ENCODE measurements around the gene ZBED5.

The ZBED5 gene

DNA sequence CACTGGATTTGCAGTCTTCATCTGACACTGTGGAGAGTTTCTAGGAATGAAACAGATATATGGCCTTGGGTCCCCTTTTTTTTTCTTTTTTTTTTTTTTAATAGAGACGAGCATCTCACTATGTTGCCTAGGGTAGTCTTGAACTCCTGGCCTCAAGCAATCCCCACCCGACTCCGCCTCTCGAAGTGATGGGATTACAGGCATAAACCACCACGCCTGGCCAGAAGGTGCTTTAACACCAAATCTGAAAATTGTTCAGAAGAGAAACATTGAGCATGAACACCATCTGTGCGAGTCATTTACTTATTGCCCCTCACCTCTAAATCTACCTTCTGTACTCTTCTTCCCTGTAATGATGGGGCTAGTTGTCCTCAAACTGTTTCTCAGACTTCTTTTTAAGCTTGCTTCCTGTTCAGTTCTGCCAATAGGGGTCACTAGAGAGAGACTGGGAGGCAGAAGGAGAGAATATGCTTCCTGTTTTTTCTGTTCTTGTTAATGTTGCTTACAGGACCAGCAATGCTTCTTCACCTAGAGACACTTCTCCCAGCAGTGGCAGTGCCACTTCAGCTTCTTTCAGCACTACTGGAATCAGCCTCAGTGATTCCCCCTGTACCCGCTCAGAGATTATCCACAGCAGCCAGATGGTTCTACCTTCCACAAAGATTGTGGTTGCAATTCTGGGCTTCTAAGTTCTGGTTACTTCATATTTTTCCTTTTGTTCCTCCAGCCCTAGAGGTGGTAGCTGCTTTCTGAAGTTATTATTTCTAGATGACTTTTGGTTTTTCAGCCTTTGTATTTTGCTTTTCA, 20.8 kb upstream of the ZBED5 start:
- no peak for DNase-seq (ENCODE audit: low read depth, low spot score)

- DNase-seq (ENCODE audit: low read depth, low spot score): no peak
Observed at GRCh38 chr11:10876158-10876557, 18.3 kb upstream of the ZBED5 start.

DNA sequence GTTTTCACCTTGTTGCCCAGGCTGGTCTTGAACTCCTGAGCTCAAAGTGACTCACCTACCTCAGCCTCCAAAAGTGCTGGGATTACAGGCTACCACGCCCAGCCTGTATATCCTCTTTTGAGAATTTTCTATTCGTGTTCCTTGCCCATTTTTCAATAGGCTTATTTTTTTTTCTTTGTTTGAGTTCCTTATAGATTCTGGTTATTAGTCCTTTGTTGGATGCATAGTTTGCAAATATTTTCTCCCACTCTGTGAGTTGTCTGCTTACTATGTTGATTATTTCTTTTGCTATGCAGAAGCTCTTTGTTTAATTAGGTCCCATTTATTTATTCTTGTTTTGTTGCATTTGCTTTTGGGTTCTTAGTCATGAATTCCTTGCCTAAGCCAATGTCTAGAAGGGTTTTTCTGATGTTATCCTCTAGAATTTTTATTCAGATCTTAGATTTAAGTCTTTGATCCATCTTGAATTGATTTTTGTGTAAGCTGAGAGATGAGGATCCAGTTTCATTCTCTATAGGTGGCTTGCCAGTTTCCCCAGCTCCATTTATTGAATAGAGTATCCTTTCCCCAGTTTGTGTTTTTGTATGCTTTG, 17.7 kb upstream of the ZBED5 start:
- DNase-seq (ENCODE audit: low read depth, low spot score): no peak

- no peak for DNase-seq (ENCODE audit: low read depth, low spot score)
Observed at GRCh38 chr11:10872097-10872496, 14.2 kb upstream of the ZBED5 start.

DNA sequence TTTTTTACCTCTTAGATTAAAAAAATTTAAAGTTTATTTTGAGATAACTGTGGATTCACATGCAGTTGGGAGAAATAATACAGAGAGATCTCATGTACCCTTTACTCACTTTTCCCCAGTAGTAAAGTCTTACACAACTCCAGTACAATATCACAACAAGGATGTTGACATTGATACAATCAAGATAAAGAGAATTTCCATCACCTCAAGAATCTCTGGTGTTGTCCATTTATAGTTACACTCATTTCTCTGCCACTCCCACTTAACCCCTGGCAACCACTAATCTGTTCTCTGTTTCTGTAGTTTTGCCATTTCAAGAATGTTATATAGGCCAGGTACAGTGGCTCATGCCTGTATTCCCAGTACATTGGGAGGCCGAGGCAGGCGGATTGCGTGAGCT, 10.5 kb upstream of the ZBED5 start:
- DNase-seq (ENCODE audit: low read depth, low spot score): no peak

GRCh38 chr11:10866893-10867331, 9.1 kb upstream of the ZBED5 start:
- DNase-seq (ENCODE audit: low read depth, low spot score): no peak

DNA sequence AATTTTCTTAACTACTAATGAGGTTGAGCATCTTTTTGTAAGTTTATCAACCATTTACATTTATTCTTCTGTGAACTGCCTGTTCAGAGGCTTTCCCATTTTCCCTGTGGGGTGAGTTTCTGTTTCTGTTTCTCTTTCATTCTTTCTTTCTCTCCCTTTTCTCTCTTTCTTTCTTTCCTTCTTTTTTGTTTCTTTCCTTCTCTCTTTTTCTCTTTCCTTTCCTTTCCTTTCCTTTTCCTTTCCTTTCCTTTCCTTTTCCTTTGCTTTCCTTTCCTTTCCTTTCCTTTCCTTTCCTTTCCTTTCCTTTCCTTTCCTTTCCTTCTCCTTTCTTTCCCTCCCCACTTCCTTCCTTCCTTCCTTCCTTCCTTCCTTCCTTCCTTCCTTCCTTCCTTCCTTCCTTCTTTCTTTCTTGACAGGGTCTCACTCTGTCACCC, 8.0 kb upstream of the ZBED5 start:
- no peak for DNase-seq (ENCODE audit: low read depth, low spot score)

GRCh38 chr11:10864688-10865087, 6.8 kb upstream of the ZBED5 start:
- no peak for DNase-seq (ENCODE audit: low read depth, low spot score)

DNA sequence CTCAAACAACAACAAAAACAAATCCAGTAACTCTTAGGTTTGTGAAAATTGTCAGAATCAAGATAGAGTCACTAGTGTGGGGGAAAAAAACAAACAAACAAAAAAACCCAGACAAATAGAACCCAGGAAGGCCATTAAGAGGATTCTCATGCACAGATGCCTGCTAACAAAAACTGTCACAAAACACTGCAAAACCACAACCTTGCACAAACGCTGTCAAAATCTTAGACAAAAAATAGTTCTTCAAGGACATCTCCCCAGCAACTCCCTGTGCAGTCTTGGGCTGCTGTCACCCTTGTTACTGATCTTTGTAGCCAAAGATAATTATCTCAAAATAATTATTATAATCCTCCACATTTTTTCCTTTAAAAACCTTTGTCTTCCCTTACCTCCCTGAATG, 4.6 kb upstream of the ZBED5 start:
- DNase-seq (ENCODE audit: low read depth, low spot score): no peak

DNA sequence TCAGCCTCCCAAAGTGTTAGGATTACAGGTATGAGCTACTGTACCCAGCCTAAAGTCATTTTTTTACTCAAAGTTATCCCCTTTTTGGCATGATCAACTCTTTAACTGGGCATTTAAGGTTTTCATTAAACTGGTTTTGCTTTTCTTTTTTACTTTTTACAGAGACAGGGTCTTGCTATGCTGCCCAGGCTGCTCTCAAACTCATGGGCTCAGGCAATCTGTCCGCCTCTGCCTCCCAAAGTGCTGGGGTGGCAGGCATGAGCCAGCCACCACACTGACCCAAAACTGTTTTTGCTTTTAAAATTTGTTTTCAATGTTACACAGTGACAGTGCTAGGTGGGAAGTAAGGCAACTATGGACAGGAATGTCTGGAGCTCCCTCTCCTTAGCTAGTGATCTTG, 3.9 kb upstream of the ZBED5 start:
- no peak for DNase-seq (ENCODE audit: low read depth, low spot score)

DNA sequence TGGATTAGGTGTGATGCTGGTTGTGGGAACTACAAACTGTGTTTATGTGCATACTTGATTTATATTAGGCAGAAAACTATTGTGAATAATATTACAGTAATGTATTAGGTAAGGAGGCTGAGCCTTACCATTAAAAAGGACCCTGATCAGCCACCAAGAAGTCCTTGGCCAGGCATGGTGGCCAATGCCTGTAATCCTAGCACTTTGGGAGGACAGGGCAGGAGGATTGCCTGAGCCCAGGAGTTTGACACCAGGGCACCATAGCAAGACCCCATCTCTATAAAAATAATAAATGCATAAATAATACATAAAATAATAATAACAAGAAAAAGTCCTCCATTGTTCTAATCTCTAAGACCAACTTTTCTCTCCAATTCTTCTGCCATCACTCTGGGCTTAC, 3.2 kb upstream of the ZBED5 start:
- no peak for DNase-seq (ENCODE audit: low read depth, low spot score)

DNA sequence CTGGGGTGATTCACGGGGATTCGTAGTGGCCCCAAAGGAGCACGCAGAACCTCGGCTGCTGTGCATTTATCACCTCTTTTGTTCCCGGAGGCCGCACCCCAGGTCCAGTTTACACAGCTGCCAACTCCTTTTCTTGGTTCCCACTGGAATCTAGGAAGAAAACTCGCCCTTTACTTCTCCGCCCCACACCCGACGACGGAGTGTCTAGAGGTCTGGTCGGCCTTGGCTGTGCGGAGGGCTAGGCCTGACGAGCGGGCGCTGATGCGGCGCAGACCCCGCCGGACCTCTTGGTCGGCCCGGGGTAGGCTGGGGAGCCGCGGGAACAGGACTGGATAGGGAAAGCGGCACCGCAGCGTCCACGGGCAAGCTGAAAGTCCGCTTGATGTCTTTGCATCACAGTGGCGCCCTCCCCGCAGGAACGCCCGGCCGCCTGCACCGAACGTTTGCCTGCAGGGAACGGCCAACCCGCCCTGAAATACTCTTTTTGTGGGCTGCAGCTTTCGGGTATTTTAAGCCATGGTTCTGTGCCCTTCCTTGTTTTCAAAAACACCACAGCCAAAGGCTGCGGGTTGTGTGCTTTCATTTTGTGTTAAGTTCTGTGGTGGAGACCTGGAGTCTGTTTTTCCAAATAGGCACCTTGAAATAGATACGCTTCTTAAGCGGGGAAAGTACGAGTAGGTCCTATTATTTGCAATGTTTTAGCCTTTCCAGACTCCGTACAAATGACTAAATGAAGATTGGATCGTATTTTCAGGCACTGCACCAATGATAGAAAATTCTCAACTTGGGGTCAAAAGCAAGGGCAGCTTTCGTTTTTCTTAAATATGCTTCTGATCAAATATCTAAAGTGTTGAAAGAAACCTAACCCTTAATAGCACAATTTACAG, 829 bp upstream of the ZBED5 start:
- DNase-seq (ENCODE audit: low read depth, low spot score): no peak

- no peak for DNase-seq (ENCODE audit: low read depth, low spot score)
Observed at GRCh38 chr11:10857459-10857708, 469 bp downstream of the ZBED5 start.

GRCh38 chr11:10856689-10857458, 979 bp downstream of the ZBED5 start:
- no peak for DNase-seq (ENCODE audit: low read depth, low spot score)

GRCh38 chr11:10855295-10855694, 2.6 kb downstream of the ZBED5 start:
- no peak for DNase-seq (ENCODE audit: low read depth, low spot score)

GRCh38 chr11:10847960-10848860, 9.6 kb downstream of the ZBED5 start:
- DNase-seq (ENCODE audit: low read depth, low spot score): no peak

- no peak for DNase-seq (ENCODE audit: low read depth, low spot score)
Observed at GRCh38 chr11:10846660-10847059, 11.2 kb downstream of the ZBED5 start.

GRCh38 chr11:10845589-10845988, 12.3 kb downstream of the ZBED5 start:
- DNase-seq (ENCODE audit: low read depth, low spot score): no peak

- DNase-seq (ENCODE audit: low read depth, low spot score): no peak
Observed at GRCh38 chr11:10844796-10845195, 13.1 kb downstream of the ZBED5 start.

GRCh38 chr11:10844356-10844755, 13.5 kb downstream of the ZBED5 start:
- DNase-seq (ENCODE audit: low read depth, low spot score): no peak

- DNase-seq (ENCODE audit: low read depth, low spot score): no peak
Observed at GRCh38 chr11:10838881-10839280, 19.0 kb downstream of the ZBED5 start.

All from smooth muscle cell of the brain vasculature (primary cell).